Stomach (tissue), 9 donors: ENCODE data around the gene USP46. TPM values are rescaled to one million over a fixed set of nuclear protein-coding genes. Genes with fewer than 3 reads are reported as not detected.

ENCODE experiments used
- DNase-seq, 2 donors: peaks; one replicate each; pipeline versions ENCODE4 v3.0.0 to v3.0.0-alpha.2; 2013 to 2019
- H3K27ac ChIP-seq, 5 donors: fragments of 200-600 bp in 4 of 5; sonication (generic) in 4 of 5; one replicate each; pipeline ENCODE4 v1.5.1; 2013 to 2019; ENCODE audit warnings: mild to moderate bottlenecking in 1 of 5, moderate library complexity in 1 of 5
- H3K27me3 ChIP-seq, 3 donors: fragments of 200-600 bp; sonication (generic); one replicate each; pipeline ENCODE4 v1.5.1; 2017 to 2019; ENCODE audit warnings: mixed run types in 1 of 3
- H3K36me3 ChIP-seq, 4 donors: fragments of 200-600 bp; sonication (generic); 1 replicate in 3 of 4; 2 replicates in 1 of 4; pipeline ENCODE4 v1.5.1; 2016 to 2019
- H3K4me1 ChIP-seq, 4 donors: fragments of 200-600 bp; sonication (generic); one replicate each; pipeline ENCODE4 v1.5.1; 2016 to 2019
- H3K4me3 ChIP-seq, 4 donors: fragments of 200-600 bp; sonication (generic) in 3 of 4; one replicate each; pipeline ENCODE4 v1.5.1; 2016 to 2019; ENCODE audit warnings: mild to moderate bottlenecking in 1 of 4
- H3K9me3 ChIP-seq, 4 donors: fragments of 200-600 bp; sonication (generic); one replicate each; pipeline ENCODE4 v1.5.1; 2016 to 2019
- EP300 ChIP-seq: sonication (generic); formaldehyde crosslinking; IDR thresholded peaks from one replicate; pipeline ENCODE4 v1.6.1; 2017; ENCODE audit warnings: antibody characterized with exemption
- POLR2A ChIP-seq, 4 donors: fragments of 450-650 bp; IDR thresholded peaks; one replicate each; pipeline ENCODE4 v1.6.1; 2016; ENCODE audit warnings: antibody characterized with exemption in 4 of 4, control low read depth in 2 of 4, mild to moderate bottlenecking in 1 of 4, moderate library complexity in 1 of 4
- POLR2AphosphoS5 ChIP-seq, 3 donors: sonication (generic); formaldehyde crosslinking; IDR thresholded peaks; one replicate each; pipeline ENCODE4 v1.6.1; 2016; ENCODE audit warnings: antibody characterized with exemption in 3 of 3
- WGBS, 5 donors: extraction: QIAGEN DNeasy Blood & Tissue Kit in 3 of 5; methylation state at CpG; one replicate each; pipeline versions ENCODE4 v1.1.5 to v1.1.7; 2013 to 2018; 5-methylcytosine and 5-hydroxymethylcytosine counted together
- intact Hi-C: fragments of 100-400 bp; cut with DNase I; formaldehyde crosslinking; loops from one replicate; pipeline ENCODE4 v1.15.1; 2023; ENCODE audit warnings: low total_unique reads
- polyA plus RNA-seq, 3 donors: library from polyadenylated mRNA; stranded (reverse); fragments of 200-250 nt; gene quantifications; one replicate each; pipeline ENCODE4 v1.2.3, GENCODE V29; 2013
- total RNA-seq, 5 donors: library from RNA; depleted of rRNA; stranded (reverse); fragments of >200 nt; gene quantifications; one replicate each; pipeline versions ENCODE4 v1.1.0 to v1.2.3, GENCODE V29; 2014 to 2016
- TF ChIP-seq, protein P1 (sequence below), 7 experiments: fragments of 450-650 bp in 4 of 7; fragments of 200-600 bp in 3 of 7; sonication (generic) in 3 of 7; IDR thresholded peaks; one replicate each; pipeline ENCODE4 v1.5.1; 2016 to 2019; ENCODE audit warnings: antibody characterized with exemption in 7 of 7, control low read depth in 2 of 7, mild to moderate bottlenecking in 1 of 7
- donor health status: healthy with polysubstance abuse.
- donor health status: Bipolar disorder and iron deficiency.
- donor health status: healthy.

The USP46 gene
- total and polyA plus RNA-seq, 8 donors, result 2.7 to 36.5 (median 7.0) TPM

DNA sequence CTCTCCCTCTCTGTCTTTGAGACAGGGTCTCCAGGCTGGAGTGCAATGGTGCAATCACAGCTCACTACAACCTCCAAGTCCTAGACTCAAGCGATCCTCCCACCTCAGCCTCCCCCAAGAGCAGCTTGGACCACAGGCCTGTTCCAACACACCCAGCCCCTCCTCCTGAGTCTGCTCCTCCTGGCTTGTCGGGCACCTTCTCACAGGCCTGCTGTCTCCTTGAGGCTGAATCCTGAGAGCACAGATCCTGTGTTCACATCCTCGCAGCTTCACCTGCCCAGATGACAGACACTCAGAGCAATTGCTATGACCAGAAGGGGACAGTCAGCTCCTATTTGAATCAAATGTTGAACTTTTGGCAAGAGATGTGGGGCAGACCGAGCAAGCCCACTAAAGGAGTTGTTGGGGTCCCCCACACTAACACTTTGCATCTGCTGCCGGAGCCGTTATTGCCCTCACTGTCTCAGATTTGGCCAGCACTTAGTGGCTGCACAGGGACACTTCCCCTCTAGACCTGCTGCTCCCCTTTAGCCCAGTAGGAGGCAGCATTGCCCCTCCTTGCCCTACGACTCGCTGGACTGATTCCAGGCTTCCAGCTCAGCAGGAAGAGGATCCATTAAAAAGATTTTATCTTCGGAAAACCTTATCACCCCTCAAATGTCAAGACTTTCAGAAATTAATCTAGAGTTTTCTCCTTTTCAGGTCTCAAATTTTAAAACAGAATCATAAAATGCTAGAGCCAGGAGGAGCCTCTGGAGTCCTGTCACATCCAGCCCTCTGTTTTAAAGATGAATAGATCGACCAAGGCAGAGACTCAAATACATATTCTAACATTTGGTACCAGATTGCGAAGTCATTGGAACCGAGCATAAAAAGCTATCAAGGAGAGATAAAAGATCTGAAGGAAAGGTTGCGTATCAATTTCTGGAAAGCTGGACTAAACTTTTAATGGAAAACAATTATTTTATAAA, 113.7 kb downstream of the USP46 start:
- TF ChIP-seq, protein P1, sequence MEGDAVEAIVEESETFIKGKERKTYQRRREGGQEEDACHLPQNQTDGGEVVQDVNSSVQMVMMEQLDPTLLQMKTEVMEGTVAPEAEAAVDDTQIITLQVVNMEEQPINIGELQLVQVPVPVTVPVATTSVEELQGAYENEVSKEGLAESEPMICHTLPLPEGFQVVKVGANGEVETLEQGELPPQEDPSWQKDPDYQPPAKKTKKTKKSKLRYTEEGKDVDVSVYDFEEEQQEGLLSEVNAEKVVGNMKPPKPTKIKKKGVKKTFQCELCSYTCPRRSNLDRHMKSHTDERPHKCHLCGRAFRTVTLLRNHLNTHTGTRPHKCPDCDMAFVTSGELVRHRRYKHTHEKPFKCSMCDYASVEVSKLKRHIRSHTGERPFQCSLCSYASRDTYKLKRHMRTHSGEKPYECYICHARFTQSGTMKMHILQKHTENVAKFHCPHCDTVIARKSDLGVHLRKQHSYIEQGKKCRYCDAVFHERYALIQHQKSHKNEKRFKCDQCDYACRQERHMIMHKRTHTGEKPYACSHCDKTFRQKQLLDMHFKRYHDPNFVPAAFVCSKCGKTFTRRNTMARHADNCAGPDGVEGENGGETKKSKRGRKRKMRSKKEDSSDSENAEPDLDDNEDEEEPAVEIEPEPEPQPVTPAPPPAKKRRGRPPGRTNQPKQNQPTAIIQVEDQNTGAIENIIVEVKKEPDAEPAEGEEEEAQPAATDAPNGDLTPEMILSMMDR (IDR thresholded peaks at IDR 0.05), result peak in 5 of 7 experiments; percentile 78 to 89 (median 87)
- TF ChIP-seq POLR2AphosphoS5 (IDR thresholded peaks at IDR 0.05), result peak in 2 of 3 donors; percentile 57 to 76
- TF ChIP-seq POLR2A (IDR thresholded peaks at IDR 0.05), result no peak
- no peak for TF ChIP-seq EP300
- intact Hi-C loops, result loop anchor here (5.0 kb wide), 1 partner anchor 437 kb away; no protein-coding TSS in a partner anchor
- Histone ChIP-seq H3K27ac (no peak overlapping the region), H3K36me3 (no peaks in the 10 kb centered on the region), H3K4me1 (peaks cover 0 to 8% (median 3%) of the 10 kb centered on the region in 4 donors), H3K4me3 (no peak overlapping the region), H3K27me3 (no peaks in the 10 kb centered on the region), H3K9me3 (no peaks in the 10 kb centered on the region)
- peak; percentile 85 to 88 for DNase-seq
- 29 to 40% (median 31%) methylated on average over 11 to 13 of the region's 13 CpGs for WGBS, 5 donors

Other genes with a start within 250 kb of the USP46 start
- 1 to 10 TPM in 1 of 5 donors, under 1 TPM in 1, not detected in 3; 0.37 to 3.0 TPM for gene ERVMER34-1, start 92.1 kb upstream of the USP46 start, total RNA-seq
- under 1 TPM in 2 of 3 donors, not detected in 1; 0.30 to 0.62 TPM for gene ERVMER34-1, start 92.1 kb upstream of the USP46 start, polyA plus RNA-seq
- gene RASL11B, start 203.0 kb upstream of the USP46 start, total RNA-seq, result 1 to 10 TPM in 4 of 5 donors, not detected in 1; 1.2 to 6.4 (median 4.9) TPM
- 1 to 10 TPM in 2 of 3 donors, under 1 TPM in 1; 0.83 to 2.9 (median 1.8) TPM for gene RASL11B, start 203.0 kb upstream of the USP46 start, polyA plus RNA-seq